Upper lobe of left lung (tissue), 6 donors: ENCODE measurements around the gene DENND1C. TPM values are rescaled to one million over a fixed set of nuclear protein-coding genes. Genes with fewer than 3 reads are reported as not detected.
A peak's percentile ranks its signal among the peaks of the same experiment; 100 is the strongest.

Source experiments
- ATAC-seq, 2 donors: fragments of 200-7000 bp; cut with Tn5 transposase; one replicate each; pipeline ENCODE4 v1.9.1; 2022; ENCODE audit warnings: mild to moderate bottlenecking in 2 of 2, moderate library complexity in 2 of 2; ENCODE audit not compliant: low FRiP score in 2 of 2
- DNase-seq, 2 donors: peaks; one replicate each; pipeline ENCODE4 v3.0.0-alpha.2; 2019 to 2020
- H3K27ac ChIP-seq, 4 donors: fragments of 200-600 bp; sonication (generic); one replicate each; pipeline ENCODE4 v1.5.1; 2016 to 2019
- H3K27me3 ChIP-seq, 4 donors: fragments of 200-600 bp; sonication (generic); one replicate each; pipeline ENCODE4 v1.5.1; 2017 to 2019
- H3K36me3 ChIP-seq, 4 donors: fragments of 200-600 bp; sonication (generic); one replicate each; pipeline ENCODE4 v1.5.1; 2016 to 2019
- H3K4me1 ChIP-seq, 4 donors: fragments of 200-600 bp; sonication (generic); one replicate each; pipeline ENCODE4 v1.5.1; 2018 to 2019
- H3K4me3 ChIP-seq, 4 donors: fragments of 200-600 bp; sonication (generic); one replicate each; pipeline ENCODE4 v1.5.1; 2017 to 2019; ENCODE audit warnings: mild to moderate bottlenecking in 2 of 4, moderate library complexity in 1 of 4
- H3K9me3 ChIP-seq, 4 donors: fragments of 200-600 bp; sonication (generic); one replicate each; pipeline ENCODE4 v1.5.1; 2018 to 2019
- CTCF ChIP-seq, 6 experiments: fragments of 450-650 bp in 4 of 6; fragments of 200-600 bp in 2 of 6; sonication (generic) in 2 of 6; IDR thresholded peaks; one replicate each; pipeline ENCODE4 v1.5.1; 2016 to 2019; ENCODE audit warnings: antibody characterized with exemption in 6 of 6
- EP300 ChIP-seq, 4 donors: sonication (generic); formaldehyde crosslinking; IDR thresholded peaks; one replicate each; pipeline ENCODE4 v1.5.1; 2017; ENCODE audit warnings: antibody characterized with exemption in 4 of 4, control low read depth in 2 of 4
- POLR2A ChIP-seq, 4 donors: fragments of 450-650 bp; IDR thresholded peaks; one replicate each; pipeline ENCODE4 v1.5.1; 2016 to 2017; ENCODE audit warnings: antibody characterized with exemption in 4 of 4, mild to moderate bottlenecking in 2 of 4
- POLR2AphosphoS5 ChIP-seq, 2 donors: sonication (generic); formaldehyde crosslinking; IDR thresholded peaks; one replicate each; pipeline ENCODE4 v1.5.1; 2017; ENCODE audit warnings: antibody characterized with exemption in 2 of 2
- WGBS, 2 donors: methylation state at CpG; one replicate each; pipeline ENCODE4 v1.1.5; 2017 to 2018; 5-methylcytosine and 5-hydroxymethylcytosine counted together
- total RNA-seq, 6 donors: library from RNA; depleted of rRNA in 4 of 6; stranded (reverse); fragments of >200 nt in 4 of 6; gene quantifications; one replicate each; pipeline versions ENCODE4 v1.1.0 to v1.2.1, GENCODE V29; 2016 to 2021
- donor health status: DM: no; HTN: no; CAD: no; lungs with moderate emphysema.
- donor health status: DM: no; HTN: yes; CAD: no; lungs with severe emphysema.

Gene DENND1C
- total RNA-seq, 6 donors from 2014 or later = 5.8 to 31.4 (median 12.6) TPM

GRCh38 chr19:6528544-6529121, 47.0 kb upstream of the DENND1C start:
- TF ChIP-seq CTCF (IDR thresholded peaks at IDR 0.05) = no peak
- TF ChIP-seq POLR2AphosphoS5 (IDR thresholded peaks at IDR 0.05) = no peak
- TF ChIP-seq POLR2A (IDR thresholded peaks at IDR 0.05) = no peak
- TF ChIP-seq EP300 (IDR thresholded peaks at IDR 0.05) = no peak
- ATAC-seq = peak; percentile 34 to 59
- Histone ChIP-seq H3K4me1 (peaks cover 16 to 40% (median 29%) of the 10 kb centered on the region in 4 donors), H3K36me3 (no peaks in the 10 kb centered on the region), H3K27ac (no peak overlapping the region), H3K27me3 (no peaks in the 10 kb centered on the region), H3K4me3 (no peak overlapping the region), H3K9me3 (no peaks in the 10 kb centered on the region)
- peak in 1 of 2 donors; percentile 56 for DNase-seq
- whole genome bisulfite sequencing, 2 donors = 38 to 48% methylated on average over 9 of the region's 9 CpGs

- WGBS, 2 donors = 80% methylated on average over 17 of the region's 17 CpGs
- no peak for DNase-seq
- Histone ChIP-seq H3K27me3 (no peaks in the 10 kb centered on the region), H3K27ac (no peak overlapping the region), H3K4me3 (no peak overlapping the region), H3K4me1 (peaks cover 16 to 38% (median 28%) of the 10 kb centered on the region in 4 donors), H3K9me3 (no peaks in the 10 kb centered on the region), H3K36me3 (no peaks in the 10 kb centered on the region)
- TF ChIP-seq POLR2AphosphoS5 (IDR thresholded peaks at IDR 0.05) (no peak), EP300 (IDR thresholded peaks at IDR 0.05) (no peak), CTCF (IDR thresholded peaks at IDR 0.05) (no peak), POLR2A (IDR thresholded peaks at IDR 0.05) (no peak)
- ATAC-seq = no peak
Measured at GRCh38 chr19:6527893-6528543, 46.4 kb upstream of the DENND1C start.

GRCh38 chr19:6524311-6524710, 42.7 kb upstream of the DENND1C start:
- no peak overlapping the region for H3K4me3 ChIP-seq
- no peaks in the 10 kb centered on the region for H3K27me3 ChIP-seq
- TF ChIP-seq EP300 (IDR thresholded peaks at IDR 0.05) = no peak
- no peak for TF ChIP-seq POLR2AphosphoS5 (IDR thresholded peaks at IDR 0.05)
- no peak for TF ChIP-seq POLR2A (IDR thresholded peaks at IDR 0.05)
- no peaks in the 10 kb centered on the region for H3K36me3 ChIP-seq
- no peak for DNase-seq
- H3K4me1 ChIP-seq = peaks cover 0 to 10% (median 5%) of the 10 kb centered on the region in 4 donors
- H3K9me3 ChIP-seq = no peaks in the 10 kb centered on the region
- H3K27ac ChIP-seq = no peak overlapping the region
- 65 to 80% methylated on average over 2 of the region's 2 CpGs for WGBS, 2 donors
- ATAC-seq = no peak

GRCh38 chr19:6522712-6523111, 41.1 kb upstream of the DENND1C start:
- Histone ChIP-seq H3K36me3 (no peaks in the 10 kb centered on the region), H3K4me3 (no peak overlapping the region), H3K4me1 (peaks cover 7 to 13% (median 11%) of the 10 kb centered on the region in 4 donors), H3K27ac (peak overlapping the region in 1 of 4 donors; percentile 4), H3K27me3 (no peaks in the 10 kb centered on the region), H3K9me3 (no peaks in the 10 kb centered on the region)
- TF ChIP-seq POLR2AphosphoS5 (IDR thresholded peaks at IDR 0.05) (no peak), EP300 (IDR thresholded peaks at IDR 0.05) (no peak), CTCF (IDR thresholded peaks at IDR 0.05) (no peak), POLR2A (IDR thresholded peaks at IDR 0.05) (no peak)
- ATAC-seq = no peak
- WGBS, 2 donors = 80 to 82% methylated on average over 6 of the region's 6 CpGs
- DNase-seq = no peak

GRCh38 chr19:6521718-6522646, 40.4 kb upstream of the DENND1C start:
- 60 to 63% methylated on average over 15 to 20 of the region's 20 CpGs for WGBS, 2 donors
- no peak overlapping the region for H3K4me3 ChIP-seq
- TF ChIP-seq POLR2A (IDR thresholded peaks at IDR 0.05) (peak in 1 of 4 donors; percentile 20), CTCF (IDR thresholded peaks at IDR 0.05) (no peak), POLR2AphosphoS5 (IDR thresholded peaks at IDR 0.05) (peak in 1 of 2 donors; percentile 14)
- no peaks in the 10 kb centered on the region for H3K36me3 ChIP-seq
- no peaks in the 10 kb centered on the region for H3K27me3 ChIP-seq
- peaks cover 10 to 21% (median 15%) of the 10 kb centered on the region in 4 donors for H3K4me1 ChIP-seq
- ATAC-seq (peak; percentile 41 to 58), DNase-seq (peak; percentile 58 to 87)
- H3K27ac ChIP-seq = peak overlapping the region in 1 of 4 donors; percentile 4
- no peaks in the 10 kb centered on the region for H3K9me3 ChIP-seq
